Measurements from ENCODE around the gene SMARCE1.

SMARCE1 gene

DNA sequence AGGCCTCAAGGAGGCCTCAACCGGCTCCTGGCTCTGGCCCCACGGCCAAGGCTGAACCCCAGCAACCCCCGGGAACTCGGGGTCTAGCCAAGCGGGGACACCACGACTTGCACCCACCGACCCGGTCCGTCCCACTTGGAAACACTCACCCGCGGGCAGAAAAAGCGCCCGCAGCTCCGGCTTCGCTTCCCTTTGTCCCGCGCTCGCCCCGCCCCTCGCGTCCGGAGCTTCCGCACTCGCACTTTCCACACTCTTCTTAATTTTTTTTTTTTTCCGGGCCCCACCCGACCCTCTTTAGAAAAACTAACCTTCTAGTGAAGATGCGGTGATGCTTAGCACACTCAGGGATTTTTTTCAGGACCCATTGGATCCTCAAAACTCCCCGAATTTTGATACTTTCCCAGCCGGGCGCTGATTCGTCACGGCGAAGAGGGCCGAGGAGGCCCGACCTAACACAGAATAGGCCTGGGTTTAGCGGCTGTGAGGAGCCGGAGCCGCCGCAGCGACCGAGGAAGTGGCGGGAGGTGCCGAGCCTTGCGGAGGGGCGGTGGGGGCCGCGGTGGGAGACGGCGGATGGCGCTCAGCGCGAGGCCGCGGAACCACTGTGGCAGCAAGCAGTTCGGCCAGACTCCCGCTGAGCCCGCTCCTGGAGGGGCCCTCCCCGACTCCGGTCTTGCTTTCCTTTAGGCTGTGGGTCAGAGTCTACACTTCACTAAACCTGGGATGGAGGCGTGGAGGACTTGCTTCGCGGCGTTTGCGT lies at the start of gene SMARCE1:
Gene SMARCE1 (minus strand): TSS at position 195 of the 760 bp plus-strand sequence. CDS start 2,016 bp downstream, outside the sequence.
- peak; percentile 58 for DNase-seq

DNA sequence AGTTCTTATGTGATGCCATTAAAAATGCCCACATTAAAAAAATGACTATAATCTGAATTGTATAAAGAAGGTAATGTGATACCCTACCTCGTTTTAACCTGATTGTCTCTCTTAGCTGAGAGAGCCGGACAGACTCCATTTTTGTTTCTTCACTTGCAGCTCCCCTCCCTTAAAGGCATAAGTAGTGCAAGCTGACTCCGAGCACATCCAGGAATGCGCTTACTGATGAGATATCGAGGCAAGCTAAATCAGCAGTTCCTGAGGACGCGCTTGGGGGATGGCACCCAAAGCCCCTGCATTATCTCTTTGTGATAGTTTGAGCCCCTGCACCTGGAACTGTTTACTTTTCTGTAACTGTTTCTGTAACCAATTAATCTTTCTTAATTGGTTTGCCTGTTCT lies 49.7 kb upstream of the SMARCE1 start:
- DNase-seq: no peak

DNA sequence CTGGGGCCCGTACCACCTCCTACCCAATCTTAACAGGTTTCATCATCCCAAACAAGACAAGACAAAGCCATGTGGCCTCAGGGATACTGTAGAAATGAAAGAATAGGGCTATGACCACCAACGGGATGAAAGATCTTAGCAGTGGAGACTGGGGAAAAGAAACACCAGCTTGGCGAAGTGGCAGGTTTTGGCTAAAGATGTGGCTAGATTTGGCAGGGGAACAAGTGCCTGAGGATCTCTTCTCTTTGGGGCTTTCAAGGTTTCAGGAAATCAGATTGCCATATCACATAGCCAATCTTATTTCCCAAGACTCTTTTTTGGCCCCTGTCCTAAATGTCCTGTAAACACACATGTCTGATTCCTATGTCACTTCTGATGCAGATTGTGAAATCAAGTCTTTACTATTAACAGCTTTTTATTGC lies 49.0 kb upstream of the SMARCE1 start:
- DNase-seq: no peak

DNA sequence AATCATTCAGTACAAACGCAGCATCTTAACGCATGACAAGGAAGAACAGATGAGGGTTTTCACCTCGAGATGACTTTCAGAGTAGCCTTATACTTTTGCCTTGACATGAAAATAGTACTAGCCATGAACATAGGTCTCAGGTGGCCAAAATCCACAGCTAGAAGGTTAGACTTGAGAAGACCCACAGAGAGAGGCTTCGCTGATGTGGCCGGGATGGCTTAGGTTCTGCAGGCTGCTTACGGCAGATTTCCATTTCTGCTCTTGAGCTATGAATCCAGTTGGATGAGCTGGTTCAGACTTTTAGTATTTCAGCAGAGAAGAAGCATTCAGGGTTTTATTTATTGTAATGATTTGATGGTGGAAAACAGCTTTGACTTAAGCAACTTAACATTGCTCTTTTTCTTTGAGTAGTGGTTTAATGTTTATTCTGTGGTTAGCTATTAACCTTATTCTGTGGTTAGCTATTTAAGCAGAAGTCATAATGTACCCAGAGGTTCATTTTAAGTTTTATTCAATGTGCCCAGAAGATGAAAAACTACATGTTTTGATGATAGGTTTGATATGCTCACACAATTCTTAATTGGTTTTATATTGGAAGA lies 48.4 kb upstream of the SMARCE1 start:
- no peak for DNase-seq

DNA sequence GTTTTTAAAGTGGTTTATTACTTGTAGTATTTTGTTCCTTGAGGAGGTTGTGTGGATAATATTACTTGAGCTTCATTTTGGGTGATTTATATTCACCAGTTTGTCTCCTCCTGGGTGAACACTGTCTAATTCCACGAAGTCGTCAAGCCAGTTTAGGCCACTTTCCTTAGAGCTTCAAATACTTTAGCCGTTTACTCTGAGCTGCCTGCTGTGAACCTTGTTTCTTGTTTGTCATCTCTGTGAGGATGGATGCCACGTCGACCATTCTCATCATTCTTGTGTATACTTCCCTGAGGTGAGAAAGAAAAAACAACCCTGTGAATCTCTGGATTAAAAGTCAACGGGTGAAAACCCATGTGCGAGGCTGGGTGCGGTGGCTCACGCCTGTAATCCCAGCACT lies 47.0 kb upstream of the SMARCE1 start:
- DNase-seq: no peak

DNA sequence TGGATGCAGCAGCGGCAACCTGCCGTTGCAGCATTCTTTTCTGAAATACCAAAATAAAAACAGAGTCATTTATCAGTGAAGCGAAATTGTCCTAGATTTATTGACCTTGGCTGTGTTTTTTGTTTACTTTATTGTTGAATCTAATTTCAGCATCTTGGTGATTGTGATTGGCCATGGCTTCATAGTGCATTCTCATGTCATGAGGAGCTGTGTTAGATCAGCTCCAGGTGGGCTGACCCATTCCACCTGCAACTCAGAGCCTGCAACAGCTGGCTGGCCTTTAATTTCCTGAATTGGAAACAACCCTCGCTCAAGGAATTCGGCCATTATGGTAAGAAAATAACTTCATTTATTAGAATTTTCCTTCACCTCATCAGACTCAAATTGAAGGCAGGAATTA lies 39.5 kb upstream of the SMARCE1 start:
- no peak for DNase-seq

DNA sequence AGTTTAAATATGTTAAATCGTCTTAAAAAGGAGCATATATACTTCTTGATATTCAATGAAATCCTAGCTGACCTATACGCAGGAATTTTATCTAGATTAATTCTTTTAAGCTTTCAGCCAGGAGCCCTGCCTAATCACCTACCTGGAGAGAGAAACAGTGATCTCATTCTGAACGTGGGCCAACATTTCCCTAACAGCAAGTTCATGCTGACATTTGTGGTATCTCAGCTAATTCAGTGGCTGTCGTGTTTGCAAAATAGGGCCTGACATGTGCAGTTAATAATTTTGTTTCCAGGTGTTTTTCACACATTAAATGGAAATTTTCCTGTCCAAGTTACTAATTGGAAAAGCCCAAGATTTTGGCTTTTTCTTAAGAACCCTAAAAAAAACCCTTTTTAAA lies 38.6 kb upstream of the SMARCE1 start:
- no peak for DNase-seq

DNA sequence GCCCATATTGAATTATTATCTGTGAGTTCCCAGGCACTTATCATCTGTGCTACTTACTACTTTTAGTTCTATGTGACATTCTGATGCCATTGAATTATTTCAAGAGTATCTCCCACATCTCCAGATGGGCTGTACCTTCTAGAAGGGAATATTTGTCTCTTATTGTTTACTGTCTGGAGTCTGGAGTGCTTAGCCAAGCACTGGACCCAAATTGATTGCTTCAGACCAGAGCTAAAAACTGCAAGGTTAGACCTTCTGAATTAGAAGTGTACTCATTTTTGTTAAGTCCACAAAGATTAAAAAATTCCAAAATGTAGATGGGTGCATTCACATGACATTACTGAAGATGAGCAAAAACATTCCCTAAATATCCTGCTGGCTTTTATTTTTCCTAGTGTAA lies 33.4 kb upstream of the SMARCE1 start:
- no peak for DNase-seq

DNA sequence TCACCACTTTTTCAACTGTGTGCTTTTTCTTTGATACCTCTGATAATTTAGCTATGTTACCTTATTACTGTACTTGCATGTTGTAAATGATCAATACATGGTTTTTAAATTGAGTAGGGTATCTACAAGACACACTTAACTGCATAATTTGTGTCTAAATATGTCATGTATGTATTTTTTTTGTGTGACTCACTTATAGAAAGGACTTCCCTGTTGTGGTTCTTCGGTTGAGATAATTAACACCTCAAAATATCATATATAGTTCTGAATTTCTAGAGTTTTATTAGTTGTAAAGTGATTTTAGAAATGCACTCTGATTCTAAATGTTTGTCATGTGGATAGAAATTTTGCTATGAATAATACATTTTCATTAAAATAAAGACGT lies 31.9 kb upstream of the SMARCE1 start:
- DNase-seq: no peak

DNA sequence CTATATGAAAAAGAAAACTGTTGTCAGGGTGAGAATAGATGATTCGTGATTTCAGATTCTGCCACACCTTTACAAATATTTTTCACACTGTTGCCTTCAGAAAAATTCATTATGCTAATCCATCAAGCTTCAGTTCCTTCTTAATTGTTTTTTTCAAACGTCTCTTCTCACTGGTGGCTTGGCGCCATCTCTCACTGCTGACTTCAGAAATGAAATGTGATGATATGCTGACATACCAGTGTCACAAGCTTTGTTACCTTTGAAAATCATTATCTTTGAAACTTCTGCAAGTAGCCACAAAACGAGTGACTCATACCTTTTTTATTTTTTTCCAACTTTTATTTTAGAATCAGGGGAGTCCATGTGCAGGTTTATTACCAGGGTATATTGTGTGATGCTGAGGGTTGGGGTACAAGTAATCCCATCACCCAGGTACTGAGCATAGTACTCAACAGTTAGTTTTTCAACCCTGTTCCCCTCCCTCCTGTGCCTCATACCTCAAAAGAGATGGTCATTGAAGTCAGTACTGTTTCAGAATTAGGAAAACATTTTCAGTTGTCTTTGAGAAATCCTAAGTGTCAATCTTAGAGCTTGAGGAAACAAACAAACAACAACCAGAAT lies 31.4 kb upstream of the SMARCE1 start:
- DNase-seq: no peak

DNA sequence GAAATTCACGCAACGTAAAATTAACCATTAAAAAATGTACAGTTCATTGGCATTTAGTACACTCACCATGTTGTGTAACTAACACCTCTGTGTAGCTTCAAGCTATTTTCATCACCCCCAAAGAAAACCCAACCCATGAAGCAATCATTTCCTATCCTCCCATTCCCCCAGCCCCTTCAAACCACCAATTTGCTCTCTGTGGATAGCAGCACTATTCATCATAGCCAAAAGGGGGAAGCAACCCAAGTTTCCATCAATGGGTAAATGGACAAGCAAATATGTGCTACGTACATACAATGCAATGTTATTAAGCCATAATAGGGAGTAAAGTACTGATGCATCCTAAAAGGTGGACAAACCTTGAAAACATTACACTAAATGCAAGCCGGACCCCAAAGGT lies 28.3 kb upstream of the SMARCE1 start:
- no peak for DNase-seq

DNA sequence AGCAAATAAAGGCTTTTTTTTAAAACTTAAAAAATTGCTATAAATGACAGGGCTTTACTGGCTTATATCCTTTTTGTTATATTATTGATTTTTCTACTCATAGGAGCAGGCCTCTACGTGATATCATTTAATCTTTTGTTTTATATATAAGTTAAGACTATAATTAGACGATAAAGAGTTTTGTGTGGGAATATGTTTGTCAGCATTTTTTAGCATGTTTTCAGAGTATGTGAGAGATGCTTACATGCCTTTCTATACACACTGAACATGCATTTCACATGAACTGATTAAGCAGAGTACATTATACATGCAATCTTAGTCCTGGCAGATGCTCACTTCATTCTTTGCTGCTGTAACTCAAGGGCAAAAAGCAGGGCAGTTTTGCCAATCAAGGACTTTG lies 25.0 kb upstream of the SMARCE1 start:
- no peak for DNase-seq

DNA sequence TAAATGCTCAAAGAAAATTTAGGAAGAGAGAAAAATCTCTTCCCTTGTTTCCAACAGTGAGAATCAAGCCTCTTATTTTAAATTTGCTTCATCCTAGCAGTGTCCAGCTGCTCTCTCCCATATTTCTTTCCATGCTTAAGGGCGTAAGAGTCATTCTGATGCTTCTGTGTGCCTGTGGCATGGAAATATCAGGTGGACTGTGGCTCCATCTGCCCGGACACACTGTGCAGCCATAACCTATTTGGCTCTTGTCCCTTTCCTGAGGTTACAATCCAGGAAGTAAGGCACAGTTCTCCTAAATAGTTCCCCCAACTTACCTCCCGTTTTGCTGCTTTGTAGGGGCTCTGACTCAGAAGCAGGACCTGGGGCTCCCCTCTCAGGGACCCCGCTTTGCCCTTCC lies 23.7 kb upstream of the SMARCE1 start:
- no peak for DNase-seq

DNA sequence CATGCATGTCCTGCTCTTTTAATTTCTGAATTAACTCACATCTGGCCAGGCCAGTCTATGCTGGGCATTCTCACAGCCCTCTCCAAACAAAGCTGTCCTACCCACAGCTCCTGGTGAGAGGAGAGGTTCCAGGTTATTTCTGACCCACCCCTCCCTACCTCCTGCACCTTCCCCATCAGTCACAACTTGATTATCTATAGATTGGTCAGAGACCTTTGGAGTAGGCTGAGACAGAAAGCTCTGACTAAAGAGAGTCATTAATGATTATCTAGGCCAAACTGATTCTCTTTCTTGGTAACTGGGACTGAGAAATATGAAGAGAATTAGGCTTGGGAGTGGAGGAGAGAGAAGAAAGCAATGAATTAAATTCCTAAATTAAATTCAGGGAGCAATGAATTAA lies 18.7 kb upstream of the SMARCE1 start:
- no peak for DNase-seq

DNA sequence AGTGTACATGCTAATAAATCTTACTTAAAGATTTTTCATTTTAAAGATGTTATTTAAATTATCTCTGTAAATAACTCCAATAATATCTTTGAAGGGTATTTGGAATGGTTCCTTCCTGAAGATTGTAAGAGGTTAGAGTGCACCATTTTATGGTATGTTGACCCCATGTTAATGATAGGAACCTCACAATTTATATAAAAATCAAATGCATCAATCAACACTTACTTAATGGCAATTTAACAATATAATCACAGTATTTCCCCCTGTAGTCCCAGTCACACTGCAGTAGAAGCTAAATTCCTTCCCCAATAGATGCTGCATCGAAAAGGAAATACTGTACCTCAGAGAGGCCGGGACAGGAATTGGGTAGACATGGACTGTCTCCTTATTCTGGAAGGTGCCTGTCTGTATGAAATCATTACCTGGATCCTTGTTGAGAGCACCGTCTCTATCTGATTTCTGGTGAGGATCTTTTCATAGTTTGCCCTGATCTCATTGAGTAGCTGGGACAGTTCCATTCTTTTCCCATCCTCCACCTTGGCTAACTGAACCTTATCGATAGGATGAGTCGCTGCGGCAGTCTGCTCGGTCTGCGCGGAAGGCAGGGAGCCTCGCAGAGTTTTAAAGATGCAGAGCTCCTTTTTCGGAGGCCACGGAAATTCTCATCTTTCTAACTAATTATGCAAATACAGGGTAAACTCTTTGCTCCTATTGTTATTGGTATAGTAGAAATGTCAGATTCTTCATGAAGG lies 17.1 kb upstream of the SMARCE1 start, which contains the start of gene KRT222:
Gene KRT222 (minus strand): TSS at position 596 of the 752 bp plus-strand sequence. CDS start 78 bp downstream, at position 518.
- DNase-seq: no peak

DNA sequence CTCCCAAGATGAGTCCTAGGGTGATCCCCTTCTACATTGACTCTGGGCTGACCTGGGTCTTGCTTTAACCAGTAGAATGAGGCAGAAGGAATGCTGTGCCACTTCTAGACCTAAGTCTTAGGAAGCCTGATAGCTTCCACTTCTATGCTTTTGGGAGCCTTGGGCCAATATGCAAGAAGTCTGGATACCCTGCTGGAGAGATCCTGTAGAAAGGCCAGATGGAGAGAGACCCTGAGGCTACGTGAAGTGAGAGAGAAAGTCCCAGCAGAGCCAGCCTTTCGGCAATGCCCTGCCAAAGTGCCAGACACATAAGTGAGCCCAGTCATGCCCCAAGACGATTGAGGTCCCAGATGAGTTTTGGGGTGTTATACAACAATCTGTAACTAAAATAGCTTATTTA lies 15.6 kb upstream of the SMARCE1 start:
- no peak for DNase-seq

DNA sequence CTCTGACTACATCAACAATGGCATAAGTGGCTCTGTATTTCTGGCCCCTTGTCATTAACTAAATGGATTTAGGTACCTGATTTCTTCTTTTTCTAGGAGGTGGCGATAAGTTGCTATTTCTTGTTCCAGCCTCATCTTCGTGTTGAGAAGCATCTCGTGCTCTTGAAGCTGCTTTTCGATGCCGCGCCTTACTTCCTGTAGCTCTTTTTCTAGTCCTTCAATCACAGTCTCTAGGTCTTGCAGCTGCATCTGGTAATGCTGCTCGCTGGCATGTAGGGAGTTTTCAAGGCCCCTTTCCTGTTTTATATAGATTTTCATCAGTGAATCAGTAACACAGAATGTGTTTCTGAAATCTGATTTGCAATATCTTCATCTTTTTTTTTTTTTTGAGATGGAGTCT lies 12.3 kb upstream of the SMARCE1 start:
- DNase-seq: no peak

DNA sequence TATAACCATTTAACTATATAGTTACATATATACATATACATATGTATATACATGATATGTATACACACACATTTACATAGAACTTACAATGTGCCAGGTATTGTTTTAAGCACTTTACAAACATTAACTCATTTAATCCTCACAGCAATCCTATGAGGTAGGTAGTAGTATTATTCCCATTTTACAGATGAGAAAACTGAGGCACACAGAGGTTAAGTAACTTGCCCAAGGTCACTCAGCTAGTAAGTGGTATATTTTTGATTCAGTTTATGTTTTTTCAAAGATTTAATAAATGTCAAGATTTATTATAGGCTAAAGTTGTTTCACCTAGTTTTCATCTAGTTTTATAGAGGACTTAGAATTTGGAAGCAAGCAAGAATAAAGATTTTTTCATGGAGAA lies 10.8 kb upstream of the SMARCE1 start:
- DNase-seq: no peak

DNA sequence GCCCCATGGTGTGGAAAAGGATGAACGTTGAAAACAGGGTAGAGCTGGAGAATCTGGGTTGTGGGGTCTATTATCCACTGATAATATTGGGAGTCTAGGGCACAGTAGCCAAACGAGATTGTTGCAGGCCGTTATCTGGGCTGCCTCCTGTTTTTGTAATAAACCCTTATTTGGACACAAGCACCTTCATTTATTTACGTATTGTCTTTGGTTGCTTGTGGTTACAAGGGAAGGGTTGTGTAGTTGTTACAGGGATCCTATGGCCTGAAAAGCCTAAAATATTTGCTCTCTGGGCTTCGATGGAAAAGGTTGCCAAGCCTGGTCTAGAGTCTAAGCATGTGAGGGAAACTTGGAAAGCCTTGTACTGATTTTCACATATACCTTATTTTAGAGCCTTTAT lies 4.3 kb upstream of the SMARCE1 start:
- DNase-seq: no peak

DNA sequence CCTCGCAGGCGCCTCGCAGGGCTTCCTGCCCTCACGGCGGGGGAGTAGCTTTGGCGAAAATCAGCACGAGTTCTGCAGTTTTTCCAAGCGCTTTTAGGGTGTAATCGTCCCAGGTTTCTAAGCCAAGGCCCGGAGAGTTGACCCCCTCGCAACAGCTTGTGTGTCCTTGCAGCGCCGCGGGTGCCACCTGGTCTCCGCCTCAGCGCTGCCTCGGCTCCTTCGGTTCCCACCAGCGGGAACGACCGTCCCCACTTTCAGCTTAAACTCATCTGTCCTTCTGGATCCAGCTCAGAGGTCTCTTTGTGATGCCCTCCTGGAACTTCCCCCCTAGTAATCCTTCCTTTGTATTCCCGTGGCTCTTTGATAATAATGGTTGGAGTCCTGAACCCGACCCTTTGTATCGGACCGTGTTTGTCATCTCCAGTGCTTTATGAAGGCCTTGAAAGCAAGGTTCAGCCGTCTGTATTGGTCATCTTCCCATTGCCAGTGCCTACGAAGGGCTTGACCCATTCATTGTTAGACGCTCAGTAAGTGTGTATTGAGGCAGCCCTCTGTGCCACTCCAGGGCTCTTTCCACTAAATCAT lies 858 bp upstream of the SMARCE1 start:
- DNase-seq: no peak

DNA sequence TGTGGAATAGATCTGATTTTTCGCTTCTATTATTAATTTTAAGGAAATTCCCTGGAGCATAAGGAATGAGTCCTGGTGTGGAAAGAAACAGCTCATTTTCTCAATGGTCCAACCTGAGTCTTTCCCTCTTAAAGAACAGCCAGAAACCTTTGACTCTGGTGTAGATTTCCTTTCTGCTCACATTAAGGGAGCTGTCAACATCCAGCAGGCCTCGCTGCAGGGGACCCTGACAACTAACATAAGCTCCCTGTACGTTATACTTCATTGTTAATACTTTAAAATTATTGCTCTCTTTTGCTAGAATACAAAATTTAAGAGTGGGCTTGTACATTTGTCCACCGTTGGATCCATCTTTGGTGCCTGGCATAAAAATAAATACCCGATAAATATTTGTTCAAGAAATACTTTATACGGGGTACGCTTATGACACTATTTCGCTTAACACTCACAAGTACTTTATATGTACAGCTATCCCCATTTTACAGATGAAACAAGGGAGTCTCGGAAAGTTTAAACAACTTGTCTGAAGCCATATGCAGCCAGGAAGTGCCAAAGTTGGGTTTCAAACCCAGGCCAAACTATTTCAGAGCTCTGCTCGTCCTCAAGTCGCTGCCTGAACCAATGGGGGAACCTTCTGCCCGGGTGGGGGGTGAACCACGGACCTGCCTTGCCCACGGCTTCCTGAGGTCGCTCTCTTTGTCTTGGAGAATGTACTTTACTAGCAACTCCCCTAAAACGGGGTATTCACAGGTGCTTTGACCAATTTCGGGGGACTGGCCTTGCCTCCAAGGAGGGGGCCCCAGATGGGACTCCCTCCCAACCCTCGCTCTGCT lies 611 bp downstream of the SMARCE1 start:
- peak; percentile 15 for DNase-seq

DNA sequence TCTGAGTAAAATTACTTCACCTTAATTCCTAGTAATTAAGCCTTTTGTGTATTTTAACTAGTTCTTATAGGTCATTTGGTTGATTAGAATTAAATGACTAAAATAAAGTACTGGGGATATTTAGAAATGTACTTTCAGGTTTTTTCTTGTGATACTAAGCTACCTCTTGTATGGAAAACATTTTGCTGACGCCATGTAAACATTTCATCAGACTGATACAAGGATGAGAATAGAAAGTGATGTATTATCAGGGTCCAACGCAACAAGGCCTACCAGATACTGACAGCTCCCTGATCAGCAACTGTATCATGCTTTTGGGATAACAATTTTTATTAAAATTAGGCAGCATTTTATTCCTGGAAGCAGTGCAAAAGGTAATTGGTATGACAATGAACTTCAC lies 1.7 kb downstream of the SMARCE1 start:
- no peak for DNase-seq

Measured in NCI-H226 (cell line).